Measurements from ENCODE around the gene PTPRN2.

The PTPRN2 gene

DNA sequence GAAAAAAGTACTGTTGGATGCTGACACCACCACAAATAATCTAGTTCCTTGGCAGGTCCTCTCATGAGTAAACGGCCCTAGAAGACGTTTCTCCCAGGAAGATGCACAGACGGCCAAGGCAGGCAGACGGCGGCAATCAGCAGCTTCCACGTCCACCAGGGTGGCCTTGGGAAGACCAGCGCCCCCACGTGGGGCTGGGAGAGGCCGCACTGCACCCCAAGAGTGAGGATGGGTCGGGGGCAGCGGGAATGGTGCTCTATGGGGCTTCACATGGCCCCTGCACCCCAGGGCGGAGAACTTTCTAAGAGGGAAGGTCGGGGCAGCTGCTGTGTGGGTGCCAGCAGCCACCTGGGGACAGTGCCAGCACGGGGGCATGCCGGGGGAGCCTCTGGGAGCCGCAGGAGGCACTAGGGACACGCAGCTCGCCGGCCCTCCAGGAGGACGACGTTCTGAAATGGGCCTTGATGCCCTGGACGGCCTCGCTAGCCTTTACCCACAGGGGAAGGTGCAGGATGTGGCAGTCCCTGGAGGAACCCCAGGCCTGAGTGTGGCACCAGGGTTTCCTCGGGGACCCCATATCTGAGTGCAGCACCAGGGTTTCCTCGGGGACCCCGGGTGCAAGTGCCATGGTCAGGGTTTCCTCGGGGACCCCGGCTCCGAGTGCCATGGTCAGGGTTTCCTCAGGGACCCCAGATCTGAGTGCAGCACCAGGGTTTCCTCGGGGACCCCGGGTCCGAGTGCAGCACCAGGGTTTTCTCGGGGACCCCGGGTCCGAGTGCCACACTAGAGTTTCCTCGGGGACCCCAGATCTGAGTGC is 710.9 kb downstream of the PTPRN2 start:
- DNase-seq, result no peak

DNA sequence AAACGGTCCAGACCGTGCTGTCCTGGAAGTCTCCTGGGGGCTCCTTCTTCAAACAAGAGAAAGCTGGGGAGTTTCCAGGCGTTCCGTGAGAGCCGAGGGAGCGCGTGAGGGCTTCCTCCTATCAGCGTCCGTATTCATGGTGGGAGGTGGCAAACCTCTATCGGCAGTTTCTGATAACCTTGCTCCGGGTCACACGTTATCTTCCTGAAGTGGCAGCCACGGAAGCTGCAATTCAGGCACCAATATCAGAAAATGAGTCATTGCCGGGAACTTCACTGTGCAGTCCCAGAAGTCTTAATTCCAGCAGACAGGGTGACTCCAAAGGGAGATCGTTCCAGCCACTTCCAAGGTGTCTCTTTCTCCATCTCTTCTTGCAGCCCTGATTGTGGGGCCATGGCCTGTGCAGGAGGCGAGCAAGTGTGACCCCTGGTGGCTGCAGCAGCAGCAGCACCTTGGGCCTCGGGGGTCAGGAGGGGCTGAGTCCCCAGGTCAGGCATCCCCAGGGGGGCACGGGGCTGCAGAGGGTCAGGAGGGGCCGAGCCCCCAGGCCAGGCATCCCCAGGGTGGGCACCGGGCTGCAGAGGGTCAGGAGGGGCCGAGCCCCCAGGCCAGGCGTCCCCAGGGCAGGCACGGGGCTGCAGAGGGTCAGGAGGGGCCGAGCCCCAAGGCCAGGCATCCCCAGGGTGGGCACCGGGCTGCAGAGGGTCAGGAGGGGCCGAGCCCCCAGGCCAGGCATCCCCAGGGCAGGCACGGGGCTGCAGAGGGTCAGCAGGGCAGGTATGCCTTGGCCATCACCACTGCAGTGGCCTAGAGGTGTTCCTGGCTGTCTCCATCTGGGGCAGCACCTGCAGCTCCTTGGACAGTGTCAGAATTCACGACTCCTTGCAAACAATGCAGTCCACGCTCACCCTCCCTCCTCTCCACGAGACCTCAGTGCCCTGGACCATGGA is 712.1 kb downstream of the PTPRN2 start:
- DNase-seq, result peak; percentile 39

GRCh38 chr7:157874870-157875229 is 712.8 kb downstream of the PTPRN2 start:
- DNase-seq, result no peak

- DNase-seq, result no peak
These were observed 713.3 kb downstream of the PTPRN2 start for GRCh38 chr7:157874208-157874816.

GRCh38 chr7:157873664-157874063 is 714.0 kb downstream of the PTPRN2 start:
- DNase-seq, result no peak

DNA sequence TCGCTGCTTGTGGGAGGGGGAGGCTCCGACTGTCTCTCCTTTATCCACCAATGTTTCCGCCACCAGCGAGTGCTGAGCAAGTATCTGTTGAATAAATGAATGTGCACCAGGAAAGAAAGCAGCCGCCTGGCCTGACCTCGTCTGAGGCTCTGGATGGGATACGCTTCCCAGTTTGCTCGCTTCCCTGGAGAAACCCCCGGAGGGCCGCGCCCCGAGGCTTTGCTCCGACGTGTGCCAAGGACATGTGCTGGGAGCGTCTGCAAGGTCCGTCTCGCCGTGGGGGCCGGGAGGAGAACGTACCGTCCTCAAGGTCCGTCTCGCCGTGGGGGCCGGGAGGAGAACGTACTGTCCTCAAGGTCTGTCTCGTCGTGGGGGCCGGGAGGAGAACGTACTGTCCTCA is 714.4 kb downstream of the PTPRN2 start:
- DNase-seq, result no peak

DNA sequence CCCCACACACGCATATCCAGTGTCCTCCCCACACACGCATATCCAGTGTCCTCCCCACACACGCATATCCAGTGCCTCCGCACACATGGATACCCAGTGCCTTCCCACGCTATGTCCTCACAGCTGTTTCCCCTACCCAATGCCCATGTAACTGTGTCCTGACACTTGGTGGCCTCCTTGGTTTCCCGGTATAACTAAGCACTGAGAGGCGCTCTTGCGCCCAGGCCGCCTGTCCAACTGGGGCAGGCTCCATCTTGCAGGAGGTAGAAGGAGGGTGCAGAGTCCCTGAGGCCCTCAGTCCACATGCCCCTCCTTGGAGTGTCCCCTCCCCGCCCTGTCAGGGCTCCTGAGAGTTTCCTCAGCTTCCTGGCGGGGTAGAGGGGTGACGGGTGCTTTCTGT is 715.2 kb downstream of the PTPRN2 start:
- DNase-seq, result no peak

GRCh38 chr7:157871681-157872080 is 715.9 kb downstream of the PTPRN2 start:
- no peak for DNase-seq

DNA sequence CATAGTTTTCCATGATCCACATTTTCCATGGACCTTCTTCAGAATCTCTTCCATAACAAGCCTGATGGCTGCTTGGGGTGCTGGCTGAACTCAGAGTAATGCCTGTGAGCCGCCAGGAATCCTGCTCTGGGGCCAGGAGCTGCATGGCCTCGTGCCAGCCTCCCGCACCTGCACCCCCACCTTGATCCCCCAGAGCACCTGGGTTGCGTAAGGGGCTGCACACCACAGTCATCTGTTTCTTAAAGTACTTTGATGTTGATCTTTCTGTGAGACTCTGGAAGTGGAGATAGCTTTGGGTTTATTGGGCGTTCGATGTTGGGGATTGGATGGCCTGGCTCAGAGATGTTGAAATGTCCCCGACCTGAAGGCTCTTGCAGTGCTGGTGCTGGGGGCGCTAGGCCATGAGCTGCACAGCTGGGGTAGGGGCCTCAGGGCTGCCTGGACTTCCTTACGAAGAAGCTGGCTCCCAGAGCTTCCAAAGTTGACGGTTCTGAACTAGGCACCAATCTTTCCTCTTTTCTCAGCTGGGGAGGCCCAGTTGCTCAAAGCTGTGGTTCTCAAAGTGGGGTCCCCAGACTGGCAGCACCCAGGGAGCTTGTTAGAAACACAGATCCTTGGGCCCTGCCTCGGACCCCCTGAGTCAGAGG is 716.9 kb downstream of the PTPRN2 start:
- DNase-seq, result no peak

- DNase-seq, result no peak
These were observed 717.8 kb downstream of the PTPRN2 start for GRCh38 chr7:157869793-157870192.

GRCh38 chr7:157867685-157868305 is 719.8 kb downstream of the PTPRN2 start:
- no peak for DNase-seq

- DNase-seq, result no peak
These were observed 721.2 kb downstream of the PTPRN2 start for GRCh38 chr7:157866336-157866924.

DNA sequence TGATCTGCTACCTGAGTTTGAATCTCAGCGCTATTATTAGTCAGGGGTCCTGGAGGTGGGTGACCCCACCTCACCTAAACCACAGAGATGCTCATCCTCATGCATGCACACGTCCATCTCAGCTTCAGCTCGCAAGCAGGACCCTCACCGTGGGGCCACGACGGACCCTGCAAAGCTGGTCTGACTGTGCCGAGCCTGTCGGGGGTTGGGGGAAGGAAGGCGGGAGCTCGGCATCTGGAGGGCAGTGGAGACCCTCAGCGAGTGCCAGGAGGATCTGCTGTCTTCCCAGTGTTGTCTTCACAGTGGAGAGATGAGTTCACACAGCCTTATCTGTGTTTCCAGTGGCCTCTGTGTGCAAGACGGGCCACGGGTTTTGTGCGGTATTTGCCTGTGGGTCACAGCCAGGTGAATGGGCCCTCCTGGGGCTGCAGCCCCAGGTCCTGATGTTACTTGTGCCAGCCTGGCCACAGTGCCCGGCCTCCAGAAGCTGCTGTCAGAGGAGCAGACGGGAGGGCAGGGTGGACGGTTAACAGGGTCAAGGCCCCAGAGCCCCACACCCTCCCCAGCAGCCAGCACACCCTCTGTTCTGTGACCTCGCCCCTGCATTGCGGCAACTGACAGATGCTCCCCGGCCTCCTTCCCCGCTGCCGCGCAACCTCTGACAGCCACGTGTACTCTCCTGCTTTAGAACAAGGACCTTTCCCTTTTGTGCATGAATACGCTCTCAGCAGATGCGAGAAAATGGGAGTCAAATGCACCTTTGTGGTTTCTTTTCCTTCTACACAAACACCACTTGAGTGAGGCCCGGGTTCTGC is 722.1 kb downstream of the PTPRN2 start:
- DNase-seq, result no peak

DNA sequence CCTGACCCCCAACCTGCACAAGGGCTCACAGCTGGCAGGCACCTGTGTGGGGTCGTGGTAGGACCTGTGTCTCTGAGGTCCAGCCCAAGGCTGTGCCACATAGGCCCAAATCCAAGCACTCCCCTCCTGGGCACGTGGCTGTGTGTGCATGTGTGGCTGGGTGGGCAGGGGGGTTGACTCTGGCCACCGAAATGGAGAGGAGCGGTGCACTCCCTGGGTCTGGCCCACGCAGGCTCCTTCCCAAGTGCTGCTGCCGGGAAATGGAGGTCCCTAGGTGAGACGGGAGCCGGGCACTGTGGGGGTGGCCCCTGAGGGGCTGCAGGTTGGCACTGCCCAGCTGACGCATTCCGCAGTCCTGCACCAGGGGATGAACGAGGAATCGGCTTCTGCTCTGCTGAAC is 722.7 kb downstream of the PTPRN2 start:
- DNase-seq, result no peak

GRCh38 chr7:157863906-157864810 is 723.5 kb downstream of the PTPRN2 start:
- no peak for DNase-seq

- DNase-seq, result no peak
These were observed 724.4 kb downstream of the PTPRN2 start for GRCh38 chr7:157863176-157863575.

GRCh38 chr7:157862731-157863130 is 724.9 kb downstream of the PTPRN2 start:
- no peak for DNase-seq

- no peak for DNase-seq
These were observed 726.1 kb downstream of the PTPRN2 start for GRCh38 chr7:157861551-157861950.

- DNase-seq, result no peak
These were observed 726.6 kb downstream of the PTPRN2 start for GRCh38 chr7:157861031-157861491.

- no peak for DNase-seq
These were observed 727.2 kb downstream of the PTPRN2 start for GRCh38 chr7:157860406-157860805.
